HS-5 (cell line): Measurements from ENCODE around the gene TSPAN15.

Experiments used
- DNase-seq: peaks from one replicate; pipeline ENCODE4 v3.0.0-alpha.2; 2012; ENCODE audit warnings: low read depth

Gene TSPAN15

GRCh38 chr10:69417542-69417941, 33.7 kb upstream of the TSPAN15 start:
- no peak for DNase-seq

GRCh38 chr10:69418052-69418752, 33.1 kb upstream of the TSPAN15 start:
- no peak for DNase-seq

GRCh38 chr10:69419096-69419743, 32.0 kb upstream of the TSPAN15 start:
- DNase-seq, result no peak

- no peak for DNase-seq
Observed at GRCh38 chr10:69419744-69420126, 31.5 kb upstream of the TSPAN15 start.

GRCh38 chr10:69421611-69422308, 29.5 kb upstream of the TSPAN15 start:
- no peak for DNase-seq

GRCh38 chr10:69422676-69423075, 28.6 kb upstream of the TSPAN15 start:
- no peak for DNase-seq

GRCh38 chr10:69425041-69425440, 26.2 kb upstream of the TSPAN15 start:
- no peak for DNase-seq

- no peak for DNase-seq
Observed at GRCh38 chr10:69425511-69426298, 25.6 kb upstream of the TSPAN15 start.

- DNase-seq, result no peak
Observed at GRCh38 chr10:69426376-69426727, 24.9 kb upstream of the TSPAN15 start.

- no peak for DNase-seq
Observed at GRCh38 chr10:69428165-69428564, 23.1 kb upstream of the TSPAN15 start.

- DNase-seq, result no peak
Observed at GRCh38 chr10:69434169-69434568, 17.1 kb upstream of the TSPAN15 start.

- DNase-seq, result no peak
Observed at GRCh38 chr10:69434926-69435325, 16.3 kb upstream of the TSPAN15 start.

- no peak for DNase-seq
Observed at GRCh38 chr10:69435966-69436520, 15.2 kb upstream of the TSPAN15 start.

- no peak for DNase-seq
Observed at GRCh38 chr10:69437321-69438259, 13.7 kb upstream of the TSPAN15 start.

- no peak for DNase-seq
Observed at GRCh38 chr10:69438536-69439349, 12.5 kb upstream of the TSPAN15 start.

GRCh38 chr10:69439350-69439739, 11.9 kb upstream of the TSPAN15 start:
- no peak for DNase-seq

- no peak for DNase-seq
Observed at GRCh38 chr10:69439813-69440506, 11.3 kb upstream of the TSPAN15 start.

- DNase-seq, result no peak
Observed at GRCh38 chr10:69443354-69443753, 7.9 kb upstream of the TSPAN15 start.

- no peak for DNase-seq
Observed at GRCh38 chr10:69445041-69445440, 6.2 kb upstream of the TSPAN15 start.

- DNase-seq, result no peak
Observed at GRCh38 chr10:69446229-69446628, 5.0 kb upstream of the TSPAN15 start.
